ENCODE measurements around the gene SLC35D1. TPM values are rescaled to one million over a fixed set of nuclear protein-coding genes. Genes with fewer than 3 reads are reported as not detected.

Gene SLC35D1
- total and polyA plus RNA-seq, 9 of the 15 experiments (the other 6 are each of a cell fraction or from before 2014, with no cell fraction given): 2.3 to 10.4 (median 6.4) TPM

GRCh38 chr1:67053785-67054772, at the start of gene SLC35D1 (continued):
- TF ChIP-seq, protein P1, sequence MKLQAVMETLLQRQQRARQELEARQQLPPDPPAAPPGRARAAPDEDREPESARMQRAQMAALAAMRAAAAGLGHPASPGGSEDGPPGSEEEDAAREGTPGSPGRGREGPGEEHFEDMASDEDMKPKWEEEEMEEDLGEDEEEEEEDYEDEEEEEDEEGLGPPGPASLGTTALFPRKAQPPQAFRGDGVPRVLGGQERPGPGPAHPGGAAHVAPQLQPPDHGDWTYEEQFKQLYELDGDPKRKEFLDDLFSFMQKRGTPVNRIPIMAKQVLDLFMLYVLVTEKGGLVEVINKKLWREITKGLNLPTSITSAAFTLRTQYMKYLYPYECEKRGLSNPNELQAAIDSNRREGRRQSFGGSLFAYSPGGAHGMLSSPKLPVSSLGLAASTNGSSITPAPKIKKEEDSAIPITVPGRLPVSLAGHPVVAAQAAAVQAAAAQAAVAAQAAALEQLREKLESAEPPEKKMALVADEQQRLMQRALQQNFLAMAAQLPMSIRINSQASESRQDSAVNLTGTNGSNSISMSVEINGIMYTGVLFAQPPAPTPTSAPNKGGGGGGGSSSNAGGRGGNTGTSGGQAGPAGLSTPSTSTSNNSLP (IDR thresholded peaks at IDR 0.05; ENCODE audit: borderline replicate concordance, low read depth, low read length): no peak
- no peak for TF ChIP-seq STAT5A (IDR thresholded peaks at IDR 0.05; ENCODE audit: borderline replicate concordance, low read length)
- TF ChIP-seq AFF4 (CRISPR knock-in tag; IDR thresholded peaks at IDR 0.05): peak; percentile 86
- no peak for TF ChIP-seq LEF1 (IDR thresholded peaks at IDR 0.05)
- TF ChIP-seq MEF2A (IDR thresholded peaks at IDR 0.05; ENCODE audit: control insufficient read depth, low read depth, low read length): no peak
- no peak for TF ChIP-seq POLR3A (IDR thresholded peaks at IDR 0.05; ENCODE audit: borderline replicate concordance, extremely low read depth, insufficient read depth, insufficient read length)
- no peak; a peak in 1 of 4 replicates for TF ChIP-seq HDAC1 (IDR thresholded peaks at IDR 0.05)
- TF ChIP-seq, protein P2, sequence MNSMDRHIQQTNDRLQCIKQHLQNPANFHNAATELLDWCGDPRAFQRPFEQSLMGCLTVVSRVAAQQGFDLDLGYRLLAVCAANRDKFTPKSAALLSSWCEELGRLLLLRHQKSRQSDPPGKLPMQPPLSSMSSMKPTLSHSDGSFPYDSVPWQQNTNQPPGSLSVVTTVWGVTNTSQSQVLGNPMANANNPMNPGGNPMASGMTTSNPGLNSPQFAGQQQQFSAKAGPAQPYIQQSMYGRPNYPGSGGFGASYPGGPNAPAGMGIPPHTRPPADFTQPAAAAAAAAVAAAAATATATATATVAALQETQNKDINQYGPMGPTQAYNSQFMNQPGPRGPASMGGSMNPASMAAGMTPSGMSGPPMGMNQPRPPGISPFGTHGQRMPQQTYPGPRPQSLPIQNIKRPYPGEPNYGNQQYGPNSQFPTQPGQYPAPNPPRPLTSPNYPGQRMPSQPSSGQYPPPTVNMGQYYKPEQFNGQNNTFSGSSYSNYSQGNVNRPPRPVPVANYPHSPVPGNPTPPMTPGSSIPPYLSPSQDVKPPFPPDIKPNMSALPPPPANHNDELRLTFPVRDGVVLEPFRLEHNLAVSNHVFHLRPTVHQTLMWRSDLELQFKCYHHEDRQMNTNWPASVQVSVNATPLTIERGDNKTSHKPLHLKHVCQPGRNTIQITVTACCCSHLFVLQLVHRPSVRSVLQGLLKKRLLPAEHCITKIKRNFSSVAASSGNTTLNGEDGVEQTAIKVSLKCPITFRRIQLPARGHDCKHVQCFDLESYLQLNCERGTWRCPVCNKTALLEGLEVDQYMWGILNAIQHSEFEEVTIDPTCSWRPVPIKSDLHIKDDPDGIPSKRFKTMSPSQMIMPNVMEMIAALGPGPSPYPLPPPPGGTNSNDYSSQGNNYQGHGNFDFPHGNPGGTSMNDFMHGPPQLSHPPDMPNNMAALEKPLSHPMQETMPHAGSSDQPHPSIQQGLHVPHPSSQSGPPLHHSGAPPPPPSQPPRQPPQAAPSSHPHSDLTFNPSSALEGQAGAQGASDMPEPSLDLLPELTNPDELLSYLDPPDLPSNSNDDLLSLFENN (IDR thresholded peaks at IDR 0.05; ENCODE audit: low read depth in 2 of 2, low read length in 2 of 2): no peak
- TF ChIP-seq ZNF511 (CRISPR knock-in tag; IDR thresholded peaks at IDR 0.05): peak; percentile 46; the same call in 1 of the 2 replicates
- no peak for TF ChIP-seq TAL1 (IDR thresholded peaks at IDR 0.05)
- TF ChIP-seq KLF16 (IDR thresholded peaks at IDR 0.05): no peak
- TF ChIP-seq ELF1 (tag; IDR thresholded peaks at IDR 0.05): peak; percentile 55; the same call in 1 of the 2 replicates
- TF ChIP-seq TCFL5 (CRISPR knock-in tag; conservative IDR thresholded peaks at IDR 0.05): no peak
- TF ChIP-seq, protein P3, sequence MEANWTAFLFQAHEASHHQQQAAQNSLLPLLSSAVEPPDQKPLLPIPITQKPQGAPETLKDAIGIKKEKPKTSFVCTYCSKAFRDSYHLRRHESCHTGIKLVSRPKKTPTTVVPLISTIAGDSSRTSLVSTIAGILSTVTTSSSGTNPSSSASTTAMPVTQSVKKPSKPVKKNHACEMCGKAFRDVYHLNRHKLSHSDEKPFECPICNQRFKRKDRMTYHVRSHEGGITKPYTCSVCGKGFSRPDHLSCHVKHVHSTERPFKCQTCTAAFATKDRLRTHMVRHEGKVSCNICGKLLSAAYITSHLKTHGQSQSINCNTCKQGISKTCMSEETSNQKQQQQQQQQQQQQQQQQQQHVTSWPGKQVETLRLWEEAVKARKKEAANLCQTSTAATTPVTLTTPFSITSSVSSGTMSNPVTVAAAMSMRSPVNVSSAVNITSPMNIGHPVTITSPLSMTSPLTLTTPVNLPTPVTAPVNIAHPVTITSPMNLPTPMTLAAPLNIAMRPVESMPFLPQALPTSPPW (CRISPR knock-in tag; IDR thresholded peaks at IDR 0.05): peak; percentile 92
